GM23338 (cell line): ENCODE data around the gene AFF3. TPM values are rescaled to one million over a fixed set of nuclear protein-coding genes. Genes with fewer than 3 reads are reported as not detected.

Experiments used
- ATAC-seq: fragments of 200-7000 bp; cut with Tn5 transposase; 3 replicates; pipeline ENCODE4 v1.9.1; 2020
- DNase-seq: peaks from one replicate; pipeline ENCODE4 v3.0.0-alpha.2; 2015; ENCODE audit warnings: low spot score
- H2AFZ ChIP-seq: fragments of 200-600 bp; sonication (generic); 2 replicates; pipeline ENCODE4 v1.8.0; 2016; ENCODE audit warnings: antibody characterized with exemption, mild to moderate bottlenecking, moderate library complexity
- H3F3A ChIP-seq: fragments of 200-600 bp; sonication (generic); replicated peaks from 2 replicates; pipeline ENCODE4 v1.8.0; 2017; ENCODE audit warnings: antibody characterized with exemption, mixed run types, low read depth
- H3K27ac ChIP-seq: fragments of 200-600 bp; sonication (generic); 2 replicates; pipeline ENCODE4 v1.6.1; 2016; ENCODE audit warnings: low read depth
- H3K27me3 ChIP-seq: fragments of 200-600 bp; sonication (generic); 2 replicates; pipeline ENCODE4 v1.8.0; 2016; ENCODE audit warnings: mild to moderate bottlenecking, mixed run types, moderate library complexity; ENCODE audit not compliant: insufficient read depth
- H3K36me3 ChIP-seq: fragments of 200-600 bp; sonication (generic); 2 replicates; pipeline ENCODE4 v1.8.0; 2016; ENCODE audit warnings: mild to moderate bottlenecking; ENCODE audit not compliant: insufficient read depth
- H3K4me1 ChIP-seq: fragments of 200-600 bp; sonication (generic); 2 replicates; pipeline ENCODE4 v1.8.0; 2016; ENCODE audit warnings: mild to moderate bottlenecking, moderate library complexity; ENCODE audit not compliant: insufficient read depth
- H3K4me2 ChIP-seq: fragments of 200-600 bp; sonication (generic); 2 replicates; pipeline ENCODE4 v1.7.1; 2017; ENCODE audit warnings: mixed run types
- H3K4me3 ChIP-seq: fragments of 200-600 bp; sonication (generic); 2 replicates; pipeline ENCODE4 v1.6.1; 2016; ENCODE audit warnings: mixed run types
- H3K79me2 ChIP-seq: fragments of 200-600 bp; sonication (generic); replicated peaks from 2 replicates; pipeline ENCODE4 v1.8.0; 2017; ENCODE audit warnings: mild to moderate bottlenecking; ENCODE audit not compliant: insufficient read depth
- H3K9me2 ChIP-seq: fragments of 200-600 bp; sonication (generic); 2 replicates; pipeline ENCODE4 v1.8.0; 2017; ENCODE audit not compliant: insufficient read depth
- H4K20me1 ChIP-seq: fragments of 200-600 bp; sonication (generic); replicated peaks from 2 replicates; pipeline ENCODE4 v1.8.0; 2017; ENCODE audit warnings: mild to moderate bottlenecking; ENCODE audit not compliant: insufficient read depth
- H3K27ac Mint-ChIP-seq: 2 replicates; pipeline ENCODE4 v1.8.0; 2020; ENCODE audit warnings: inconsistent platforms, mild to moderate bottlenecking, moderate library complexity, mixed read lengths
- H3K27me3 Mint-ChIP-seq: 3 replicates; pipeline ENCODE4 v1.8.0; 2022; ENCODE audit warnings: low read depth, mild to moderate bottlenecking, moderate library complexity, mixed read lengths, inconsistent platforms; ENCODE audit not compliant: insufficient read depth, poor library complexity
- H3K36me3 Mint-ChIP-seq: 3 replicates; pipeline ENCODE4 v1.8.0; 2021; ENCODE audit warnings: low read depth, mild to moderate bottlenecking, inconsistent platforms, moderate library complexity, mixed read lengths
- H3K4me1 Mint-ChIP-seq: 3 replicates; pipeline ENCODE4 v1.8.0; 2020; ENCODE audit warnings: mild to moderate bottlenecking, inconsistent platforms, mixed read lengths
- H3K4me3 Mint-ChIP-seq: 3 replicates; pipeline ENCODE4 v1.8.0; 2021; ENCODE audit warnings: moderate library complexity, mild to moderate bottlenecking, inconsistent platforms, mixed read lengths
- H3K9me3 Mint-ChIP-seq: 3 replicates; pipeline ENCODE4 v1.8.0; 2020; ENCODE audit warnings: moderate library complexity, mild to moderate bottlenecking, inconsistent platforms, mixed read lengths
- EZH2phosphoT487 ChIP-seq: fragments of 200-600 bp; sonication (generic); IDR thresholded peaks from one replicate; pipeline ENCODE4 v1.8.1; 2018; ENCODE audit warnings: antibody characterized with exemption; ENCODE audit not compliant: unreplicated experiment
- polyA plus RNA-seq: library from polyadenylated mRNA; unstranded; fragments of >200 nt; fragmentation: Nextera tagmentation; extraction: Ambion mirVana; gene quantifications from 2 replicates; pipeline ENCODE4 v1.2.1, GENCODE V29; 2016
- total RNA-seq: library from RNA; depleted of rRNA; stranded (reverse); fragments of >200 nt; shearing (Covaris generic); gene quantifications from 2 replicates; pipeline ENCODE4 v1.2.3, GENCODE V29; 2014
- TF ChIP-seq, protein P1 (sequence below): fragments of 250-450 bp; sonication (Bioruptor Pico); IDR thresholded peaks from 2 replicates; pipeline ENCODE4 v1.5.0; 2020; ENCODE audit warnings: mild to moderate bottlenecking, moderate library complexity

The AFF3 gene
- total and polyA plus RNA-seq, 2 experiments from 2014 or later, result 0.73 to 1.4 TPM

DNA sequence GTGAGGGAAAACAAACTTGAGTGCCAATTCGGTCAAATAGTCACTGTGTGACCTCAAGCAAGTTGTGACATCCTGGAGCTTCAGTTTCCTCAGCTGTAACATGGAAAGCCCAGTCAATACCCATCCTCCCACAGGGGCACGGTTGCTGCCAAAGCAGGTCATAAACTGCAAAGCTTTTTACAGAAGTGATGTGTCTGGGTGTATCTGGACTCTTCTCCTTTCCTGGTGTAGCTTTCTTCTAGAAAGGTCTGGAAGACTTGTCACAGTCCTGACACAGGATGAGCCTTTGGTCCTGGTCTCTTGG, 4.2 kb upstream of the AFF3 start:
- no peak overlapping the region for H2AFZ ChIP-seq

More for the DNA sequence above, 4.2 kb upstream of the AFF3 start:
- TF ChIP-seq, protein P1, sequence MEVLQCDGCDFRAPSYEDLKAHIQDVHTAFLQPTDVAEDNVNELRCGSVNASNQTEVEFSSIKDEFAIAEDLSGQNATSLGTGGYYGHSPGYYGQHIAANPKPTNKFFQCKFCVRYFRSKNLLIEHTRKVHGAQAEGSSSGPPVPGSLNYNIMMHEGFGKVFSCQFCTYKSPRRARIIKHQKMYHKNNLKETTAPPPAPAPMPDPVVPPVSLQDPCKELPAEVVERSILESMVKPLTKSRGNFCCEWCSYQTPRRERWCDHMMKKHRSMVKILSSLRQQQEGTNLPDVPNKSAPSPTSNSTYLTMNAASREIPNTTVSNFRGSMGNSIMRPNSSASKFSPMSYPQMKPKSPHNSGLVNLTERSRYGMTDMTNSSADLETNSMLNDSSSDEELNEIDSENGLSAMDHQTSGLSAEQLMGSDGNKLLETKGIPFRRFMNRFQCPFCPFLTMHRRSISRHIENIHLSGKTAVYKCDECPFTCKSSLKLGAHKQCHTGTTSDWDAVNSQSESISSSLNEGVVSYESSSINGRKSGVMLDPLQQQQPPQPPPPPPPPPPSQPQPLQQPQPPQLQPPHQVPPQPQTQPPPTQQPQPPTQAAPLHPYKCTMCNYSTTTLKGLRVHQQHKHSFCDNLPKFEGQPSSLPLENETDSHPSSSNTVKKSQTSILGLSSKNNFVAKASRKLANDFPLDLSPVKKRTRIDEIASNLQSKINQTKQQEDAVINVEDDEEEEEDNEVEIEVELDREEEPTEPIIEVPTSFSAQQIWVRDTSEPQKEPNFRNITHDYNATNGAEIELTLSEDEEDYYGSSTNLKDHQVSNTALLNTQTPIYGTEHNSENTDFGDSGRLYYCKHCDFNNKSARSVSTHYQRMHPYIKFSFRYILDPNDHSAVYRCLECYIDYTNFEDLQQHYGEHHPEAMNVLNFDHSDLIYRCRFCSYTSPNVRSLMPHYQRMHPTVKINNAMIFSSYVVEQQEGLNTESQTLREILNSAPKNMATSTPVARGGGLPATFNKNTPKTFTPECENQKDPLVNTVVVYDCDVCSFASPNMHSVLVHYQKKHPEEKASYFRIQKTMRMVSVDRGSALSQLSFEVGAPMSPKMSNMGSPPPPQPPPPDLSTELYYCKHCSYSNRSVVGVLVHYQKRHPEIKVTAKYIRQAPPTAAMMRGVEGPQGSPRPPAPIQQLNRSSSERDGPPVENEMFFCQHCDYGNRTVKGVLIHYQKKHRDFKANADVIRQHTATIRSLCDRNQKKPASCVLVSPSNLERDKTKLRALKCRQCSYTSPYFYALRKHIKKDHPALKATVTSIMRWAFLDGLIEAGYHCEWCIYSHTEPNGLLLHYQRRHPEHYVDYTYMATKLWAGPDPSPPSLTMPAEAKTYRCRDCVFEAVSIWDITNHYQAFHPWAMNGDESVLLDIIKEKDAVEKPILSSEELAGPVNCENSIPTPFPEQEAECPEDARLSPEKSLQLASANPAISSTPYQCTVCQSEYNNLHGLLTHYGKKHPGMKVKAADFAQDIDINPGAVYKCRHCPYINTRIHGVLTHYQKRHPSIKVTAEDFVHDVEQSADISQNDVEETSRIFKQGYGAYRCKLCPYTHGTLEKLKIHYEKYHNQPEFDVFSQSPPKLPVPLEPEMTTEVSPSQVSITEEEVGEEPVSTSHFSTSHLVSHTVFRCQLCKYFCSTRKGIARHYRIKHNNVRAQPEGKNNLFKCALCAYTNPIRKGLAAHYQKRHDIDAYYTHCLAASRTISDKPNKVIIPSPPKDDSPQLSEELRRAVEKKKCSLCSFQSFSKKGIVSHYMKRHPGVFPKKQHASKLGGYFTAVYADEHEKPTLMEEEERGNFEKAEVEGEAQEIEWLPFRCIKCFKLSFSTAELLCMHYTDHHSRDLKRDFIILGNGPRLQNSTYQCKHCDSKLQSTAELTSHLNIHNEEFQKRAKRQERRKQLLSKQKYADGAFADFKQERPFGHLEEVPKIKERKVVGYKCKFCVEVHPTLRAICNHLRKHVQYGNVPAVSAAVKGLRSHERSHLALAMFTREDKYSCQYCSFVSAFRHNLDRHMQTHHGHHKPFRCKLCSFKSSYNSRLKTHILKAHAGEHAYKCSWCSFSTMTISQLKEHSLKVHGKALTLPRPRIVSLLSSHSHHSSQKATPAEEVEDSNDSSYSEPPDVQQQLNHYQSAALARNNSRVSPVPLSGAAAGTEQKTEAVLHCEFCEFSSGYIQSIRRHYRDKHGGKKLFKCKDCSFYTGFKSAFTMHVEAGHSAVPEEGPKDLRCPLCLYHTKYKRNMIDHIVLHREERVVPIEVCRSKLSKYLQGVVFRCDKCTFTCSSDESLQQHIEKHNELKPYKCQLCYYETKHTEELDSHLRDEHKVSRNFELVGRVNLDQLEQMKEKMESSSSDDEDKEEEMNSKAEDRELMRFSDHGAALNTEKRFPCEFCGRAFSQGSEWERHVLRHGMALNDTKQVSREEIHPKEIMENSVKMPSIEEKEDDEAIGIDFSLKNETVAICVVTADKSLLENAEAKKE, result no peak
- no peak for TF ChIP-seq EZH2phosphoT487
- Histone ChIP-seq H3K79me2 (no peaks in the 10 kb centered on the region), H3K27ac (no peak overlapping the region), H3K27me3 (no peaks in the 10 kb centered on the region), H3K9me2 (no peaks in the 10 kb centered on the region), H3K4me1 (no peaks in the 10 kb centered on the region), H3K4me2 (no peak overlapping the region), H3F3A (no peaks in the 10 kb centered on the region), H3K4me3 (no peak overlapping the region), H3K36me3 (no peaks in the 10 kb centered on the region; the same call in 1 of the 2 replicates), H4K20me1 (no peaks in the 10 kb centered on the region)
- Mint-ChIP-seq H3K27ac (no peak overlapping the region), H3K4me3 (no peak overlapping the region), H3K9me3 (peaks cover 9% of the 10 kb centered on the region; the same call in 2 of the 3 replicates), H3K27me3 (peaks cover 9% of the 10 kb centered on the region), H3K36me3 (no peaks in the 10 kb centered on the region; the same call in 2 of the 3 replicates), H3K4me1 (peaks cover 2% of the 10 kb centered on the region; the same call in 2 of the 3 replicates)
- no peak for DNase-seq
- ATAC-seq, result no peak
